BJ (cell line): ENCODE data around the gene CTTNBP2. TPM values are rescaled to one million over a fixed set of nuclear protein-coding genes. Genes with fewer than 3 reads are reported as not detected.

ENCODE experiments used
- CTCF ChIA-PET: fragments of 350-600 bp; formaldehyde crosslinking; extraction: SDS; loops from one replicate; lab custom pipeline; 2021; ENCODE audit warnings: antibody characterized with exemption, inconsistent platforms; lab: Yijun Ruan, JAX
- POLR2A ChIA-PET: fragments of 300-600 bp; sonication (Branson Sonifier 250); formaldehyde crosslinking; extraction: SDS; loops from one replicate; lab custom pipeline; 2021; ENCODE audit warnings: antibody characterized with exemption; lab: Charles Lee
- DNase-seq: peaks from one replicate; pipeline ENCODE4 v3.0.0-alpha.2; 2011; ENCODE audit warnings: low read depth
- H3K27me3 ChIP-seq: 2 replicates; pipeline ENCODE4 v1.6.0; 2011; ENCODE audit warnings: low read length; ENCODE audit not compliant: control insufficient read depth, insufficient read depth
- H3K36me3 ChIP-seq: 2 replicates; pipeline ENCODE4 v1.5.1; 2011; ENCODE audit warnings: low read length; ENCODE audit not compliant: control insufficient read depth, insufficient read depth
- H3K4me3 ChIP-seq: 2 replicates; pipeline ENCODE4 v1.5.1; 2011; ENCODE audit warnings: low read depth, mild to moderate bottlenecking, control low read depth, low read length
- CTCF ChIP-seq: IDR thresholded peaks from 2 replicates; pipeline ENCODE4 v1.5.1; 2011; ENCODE audit warnings: low read depth, mild to moderate bottlenecking, control low read depth, inconsistent platforms, low read length, moderate library complexity; ENCODE audit not compliant: insufficient read depth
- polyA plus RNA-seq: library from polyadenylated mRNA; depleted of rRNA; stranded (reverse); fragments of >200 nt; gene quantifications from 2 replicates; pipeline ENCODE4 v1.2.3, GENCODE V29; 2011

The CTTNBP2 gene
- polyA plus RNA-seq, 1 experiment: 0.34 TPM

GRCh38 chr7:117769085-117769484 lies 104.2 kb downstream of the CTTNBP2 start:
- POLR2A ChIA-PET: no interaction called here

GRCh38 chr7:117767951-117768350 lies 105.3 kb downstream of the CTTNBP2 start:
- POLR2A ChIA-PET: no interaction called here
- CTCF ChIA-PET: no interaction called here
- H3K4me3 ChIP-seq: no peak overlapping the region
- H3K36me3 ChIP-seq: no peaks in the 10 kb centered on the region
- H3K27me3 ChIP-seq: no peaks in the 10 kb centered on the region
- no peak for DNase-seq
- TF ChIP-seq CTCF: no peak

More at GRCh38 chr7:117769085-117769484, 104.2 kb downstream of the CTTNBP2 start:
- Histone ChIP-seq H3K4me3 (no peak overlapping the region), H3K27me3 (no peaks in the 10 kb centered on the region), H3K36me3 (no peaks in the 10 kb centered on the region)
- DNase-seq: no peak
- CTCF ChIA-PET: no interaction called here
- TF ChIP-seq CTCF: no peak

- Histone ChIP-seq H3K36me3 (no peaks in the 10 kb centered on the region), H3K4me3 (no peak overlapping the region), H3K27me3 (no peaks in the 10 kb centered on the region)
- DNase-seq: no peak
- ChIA-PET POLR2A (no interaction called here), CTCF (interaction anchor here (1.1 kb wide), 1 partner anchor 18 kb away, joined by 3 read pairs; no protein-coding TSS in a partner anchor)
- TF ChIP-seq CTCF: no peak
Measured at GRCh38 chr7:117766913-117767312, 106.3 kb downstream of the CTTNBP2 start.

DNA sequence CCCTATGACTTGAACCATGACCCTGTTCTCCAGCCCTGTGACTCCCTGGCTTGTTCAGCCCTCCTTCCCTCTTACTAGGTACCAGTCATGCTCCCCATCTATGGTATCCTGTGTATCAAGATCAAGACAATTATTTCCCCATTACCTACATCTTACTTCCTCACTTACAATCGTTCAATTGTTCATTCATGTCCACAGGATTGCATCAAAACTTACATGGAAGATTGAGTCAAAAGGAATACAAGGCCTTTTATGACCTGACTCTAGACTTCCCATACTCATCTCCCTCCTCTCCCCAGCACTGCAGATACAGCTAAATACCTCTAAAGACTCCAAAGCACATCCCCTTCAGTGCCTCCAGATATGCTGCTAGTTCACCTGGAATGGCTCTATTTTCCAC lies 109.2 kb downstream of the CTTNBP2 start:
- DNase-seq: no peak
- no peak overlapping the region for H3K4me3 ChIP-seq
- TF ChIP-seq CTCF: no peak
- no peaks in the 10 kb centered on the region for H3K27me3 ChIP-seq
- CTCF ChIA-PET: no interaction called here
- POLR2A ChIA-PET: no interaction called here
- no peaks in the 10 kb centered on the region for H3K36me3 ChIP-seq

GRCh38 chr7:117762055-117762454 lies 111.2 kb downstream of the CTTNBP2 start:
- H3K4me3 ChIP-seq: no peak overlapping the region
- POLR2A ChIA-PET: no interaction called here
- H3K27me3 ChIP-seq: no peaks in the 10 kb centered on the region
- no peak for TF ChIP-seq CTCF
- H3K36me3 ChIP-seq: no peaks in the 10 kb centered on the region
- no peak for DNase-seq
- CTCF ChIA-PET: no interaction called here
